ENCODE data around the gene CDKAL1. TPM values are rescaled to one million over a fixed set of nuclear protein-coding genes. Genes with fewer than 3 reads are reported as not detected.

The CDKAL1 gene
- total and polyA plus RNA-seq, 8 donors = 13.6 to 20.7 (median 17.5) TPM

DNA sequence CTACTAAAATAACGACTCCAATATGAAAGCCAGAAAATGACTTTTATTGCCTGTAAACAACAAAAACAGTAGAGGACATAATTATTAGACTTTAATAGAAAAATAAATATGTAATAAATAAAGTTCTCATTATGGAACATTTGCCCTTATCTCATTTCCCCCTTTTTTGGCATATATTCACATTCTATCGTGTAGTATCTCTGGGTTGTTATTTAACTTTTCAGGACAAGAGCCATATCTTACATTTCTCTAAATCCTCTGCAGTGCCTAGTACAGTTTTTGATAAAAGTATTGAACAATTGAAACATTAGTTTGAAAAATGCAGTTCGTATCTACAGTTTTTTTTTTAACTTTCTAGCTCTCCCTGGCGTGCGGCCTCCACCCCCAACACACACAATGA lies 617.3 kb downstream of the CDKAL1 start:
- Histone ChIP-seq H3K4me1 (no peaks in the 10 kb centered on the region), H3K4me3 (no peak overlapping the region), H3K27ac (no peak overlapping the region), H3K27me3 (no peaks in the 10 kb centered on the region), H3K36me3 (no peaks in the 10 kb centered on the region), H3K9me3 (no peaks in the 10 kb centered on the region)
- ATAC-seq = no peak
- intact Hi-C loops (cut with DNase I) = no loop called here
- no peak for TF ChIP-seq CTCF (IDR thresholded peaks at IDR 0.05)
- no peak for DNase-seq

GRCh38 chr6:21157186-21157929 lies 623.1 kb downstream of the CDKAL1 start:
- TF ChIP-seq CTCF (IDR thresholded peaks at IDR 0.05) = no peak
- Histone ChIP-seq H3K9me3 (no peaks in the 10 kb centered on the region), H3K4me1 (no peaks in the 10 kb centered on the region), H3K4me3 (no peak overlapping the region), H3K27me3 (no peaks in the 10 kb centered on the region), H3K27ac (no peak overlapping the region), H3K36me3 (no peaks in the 10 kb centered on the region)
- no peak for ATAC-seq
- no peak for DNase-seq
- intact Hi-C loops (cut with DNase I) = no loop called here

- ATAC-seq (no peak), DNase-seq (no peak)
- no peaks in the 10 kb centered on the region for H3K4me1 ChIP-seq
- H3K36me3 ChIP-seq = no peaks in the 10 kb centered on the region
- no peak for TF ChIP-seq CTCF (IDR thresholded peaks at IDR 0.05)
- H3K9me3 ChIP-seq = no peaks in the 10 kb centered on the region
- H3K4me3 ChIP-seq = no peak overlapping the region
- no peak overlapping the region for H3K27ac ChIP-seq
- no peaks in the 10 kb centered on the region for H3K27me3 ChIP-seq
- intact Hi-C loops (cut with DNase I) = no loop called here
Observed at GRCh38 chr6:21158149-21158548, 623.9 kb downstream of the CDKAL1 start.

DNA sequence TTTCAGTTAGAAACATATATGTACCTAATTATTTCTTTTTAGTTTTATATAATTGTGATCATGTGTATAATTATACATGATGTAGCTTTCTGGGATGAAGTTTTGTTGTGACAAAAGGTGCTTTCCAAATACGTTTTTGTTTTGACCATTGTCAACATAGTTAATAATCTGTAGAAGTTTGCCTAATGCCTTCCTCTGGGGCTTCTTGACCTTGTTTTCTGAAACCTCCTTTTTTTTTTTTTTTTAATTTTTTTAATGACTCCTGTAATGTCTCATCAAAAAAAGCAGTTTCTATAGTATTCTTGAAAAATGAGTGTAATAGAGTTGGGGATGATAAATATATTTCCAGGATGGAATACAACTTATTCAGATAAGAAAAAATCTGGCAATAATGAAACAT lies 624.6 kb downstream of the CDKAL1 start:
- no peaks in the 10 kb centered on the region for H3K36me3 ChIP-seq
- H3K9me3 ChIP-seq = no peaks in the 10 kb centered on the region
- ATAC-seq (no peak), DNase-seq (no peak)
- H3K4me1 ChIP-seq = no peaks in the 10 kb centered on the region
- H3K27me3 ChIP-seq = no peaks in the 10 kb centered on the region
- no peak overlapping the region for H3K4me3 ChIP-seq
- intact Hi-C loops (cut with DNase I) = no loop called here
- TF ChIP-seq CTCF (IDR thresholded peaks at IDR 0.05) = no peak
- no peak overlapping the region for H3K27ac ChIP-seq

DNA sequence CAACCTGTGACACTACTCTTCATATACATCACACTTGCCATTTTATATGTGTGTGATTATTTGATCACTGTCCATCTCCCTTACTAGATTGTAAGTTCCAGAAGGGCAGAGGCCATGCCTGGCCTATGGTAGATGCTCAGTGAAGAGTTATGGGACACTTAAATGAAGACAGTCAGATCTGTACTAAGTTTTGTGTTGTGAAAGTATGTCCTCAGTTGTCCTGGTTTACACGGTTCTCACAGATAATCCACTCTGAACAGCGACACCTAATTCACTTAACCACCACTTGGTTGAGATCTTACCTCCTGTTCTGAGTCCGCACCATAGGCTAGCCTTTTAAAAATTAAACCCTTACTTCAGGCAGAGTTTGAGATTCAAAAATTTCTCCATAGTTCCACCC lies 625.2 kb downstream of the CDKAL1 start:
- no peak for TF ChIP-seq CTCF (IDR thresholded peaks at IDR 0.05)
- ATAC-seq = no peak
- H3K9me3 ChIP-seq = no peaks in the 10 kb centered on the region
- no peak overlapping the region for H3K27ac ChIP-seq
- intact Hi-C loops (cut with DNase I) = no loop called here
- H3K27me3 ChIP-seq = no peaks in the 10 kb centered on the region
- H3K36me3 ChIP-seq = no peaks in the 10 kb centered on the region
- H3K4me1 ChIP-seq = no peaks in the 10 kb centered on the region
- DNase-seq = no peak
- H3K4me3 ChIP-seq = no peak overlapping the region
